Measurements from ENCODE around the gene ZBTB7B. TPM values are rescaled to one million over a fixed set of nuclear protein-coding genes. Genes with fewer than 3 reads are reported as not detected.

Gene ZBTB7B
- total RNA-seq, 1 donor from 2014 or later: 80.4 TPM

- peak overlapping the region; percentile 90 for H3K27ac ChIP-seq
- no peaks in the 10 kb centered on the region for H3K27me3 ChIP-seq
- peaks cover 18% of the 10 kb centered on the region for H3K4me1 ChIP-seq
- ATAC-seq (no peak), DNase-seq (peak; percentile 86)
- intact Hi-C loops (cut with DNase I): no loop called here
- H3K4me3 ChIP-seq: peak overlapping the region; percentile 88
- H3K9me3 ChIP-seq: no peaks in the 10 kb centered on the region
- no peaks in the 10 kb centered on the region for H3K36me3 ChIP-seq
- TF ChIP-seq CTCF (IDR thresholded peaks at IDR 0.05): peak; percentile 81
Observed at GRCh38 chr1:154998818-154999570, 3.6 kb upstream of the ZBTB7B start.

GRCh38 chr1:154999571-155000410 is 2.8 kb upstream of the ZBTB7B start:
- Histone ChIP-seq H3K4me3 (peak overlapping the region; percentile 88), H3K4me1 (peaks cover 26% of the 10 kb centered on the region), H3K27me3 (no peaks in the 10 kb centered on the region), H3K36me3 (no peaks in the 10 kb centered on the region), H3K9me3 (no peaks in the 10 kb centered on the region), H3K27ac (peak overlapping the region; percentile 90)
- DNase-seq (peak; percentile 75), ATAC-seq (no peak)
- no peak for TF ChIP-seq CTCF (IDR thresholded peaks at IDR 0.05)
- intact Hi-C loops (cut with DNase I): no loop called here

GRCh38 chr1:155000411-155000725 is 2.2 kb upstream of the ZBTB7B start:
- ATAC-seq: no peak
- no peaks in the 10 kb centered on the region for H3K9me3 ChIP-seq
- peak overlapping the region; percentile 88 for H3K4me3 ChIP-seq
- H3K4me1 ChIP-seq: peaks cover 32% of the 10 kb centered on the region
- intact Hi-C loops (cut with DNase I): no loop called here
- peak overlapping the region; percentile 90 for H3K27ac ChIP-seq
- H3K27me3 ChIP-seq: no peaks in the 10 kb centered on the region
- no peaks in the 10 kb centered on the region for H3K36me3 ChIP-seq
- no peak for TF ChIP-seq CTCF (IDR thresholded peaks at IDR 0.05)
- no peak for DNase-seq

GRCh38 chr1:155000726-155001424 is 1.7 kb upstream of the ZBTB7B start:
- Histone ChIP-seq H3K27ac (peak overlapping the region; percentile 90), H3K9me3 (no peaks in the 10 kb centered on the region), H3K36me3 (no peaks in the 10 kb centered on the region), H3K4me3 (peak overlapping the region; percentile 88), H3K4me1 (peaks cover 37% of the 10 kb centered on the region), H3K27me3 (no peaks in the 10 kb centered on the region)
- TF ChIP-seq CTCF (IDR thresholded peaks at IDR 0.05): no peak
- ATAC-seq (peak; percentile 72), DNase-seq (peak; percentile 98)
- intact Hi-C loops (cut with DNase I): no loop called here

GRCh38 chr1:155001425-155001674 is 1.3 kb upstream of the ZBTB7B start:
- H3K27ac ChIP-seq: peak overlapping the region; percentile 90
- intact Hi-C loops (cut with DNase I): no loop called here
- H3K27me3 ChIP-seq: no peaks in the 10 kb centered on the region
- peak overlapping the region; percentile 88 for H3K4me3 ChIP-seq
- no peaks in the 10 kb centered on the region for H3K36me3 ChIP-seq
- H3K9me3 ChIP-seq: no peaks in the 10 kb centered on the region
- ATAC-seq: no peak
- DNase-seq: no peak
- peaks cover 42% of the 10 kb centered on the region for H3K4me1 ChIP-seq
- no peak for TF ChIP-seq CTCF (IDR thresholded peaks at IDR 0.05)
